ENCODE results near the gene BCOR.

GRCh38 chrX:40015693-40016092 lies 82.1 kb downstream of the BCOR start:
- TF ChIP-seq EZH2 (IDR thresholded peaks at IDR 0.05; ENCODE audit: borderline replicate concordance, low read depth, low read length, severe bottlenecking), result no peak
- no peak for TF ChIP-seq CTCF (IDR thresholded peaks at IDR 0.05; ENCODE audit: borderline replicate concordance, extremely low read depth, low read length, poor library complexity, severe bottlenecking)

Data from DND-41 (cell line).